DMS114 treated with DMSO at 0.1 percent for 48 hours (cell line): ENCODE measurements around the gene CHRNA4.
"Not testable (repeated sequence)": the region's sequence is repeated elsewhere in the genome, so short reads cannot be mapped to it uniquely, and the experiment has no call there.

Experiments used
- DNase-seq: peaks from one replicate; lab custom pipeline; 2025; ENCODE audit not compliant: unreplicated experiment; lab: John Stamatoyannopoulos, UW

CHRNA4 gene

DNA sequence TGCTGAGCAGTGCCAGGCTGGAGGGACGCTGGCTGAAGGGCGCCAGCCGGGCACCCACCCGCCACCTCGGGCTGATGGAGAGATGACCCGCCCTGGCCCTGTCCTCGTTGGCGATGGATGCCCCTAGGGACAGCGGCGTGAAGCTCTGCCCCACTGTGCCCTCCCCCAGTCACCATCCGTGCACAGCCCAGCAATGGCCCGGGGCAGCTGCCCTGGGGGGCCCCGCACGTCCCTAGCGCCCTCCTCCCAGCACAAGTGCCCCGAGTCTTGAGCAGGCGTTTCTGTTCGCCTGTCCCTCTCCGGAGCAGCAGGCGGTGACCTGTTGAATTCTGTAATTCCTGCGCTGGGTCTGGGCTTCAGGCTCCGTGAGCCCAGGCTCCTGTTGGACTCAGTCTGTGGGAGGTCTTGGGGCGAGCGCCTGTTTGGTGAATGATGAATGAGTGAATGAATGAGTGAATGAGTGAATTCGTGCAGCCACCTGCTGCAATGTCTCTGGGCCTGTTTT is 36.8 kb upstream of the CHRNA4 start:
- DNase-seq = no peak

- no peak for DNase-seq
Measured at GRCh38 chr20:63397155-63397843, 36.1 kb upstream of the CHRNA4 start.

GRCh38 chr20:63396300-63396699 is 35.2 kb upstream of the CHRNA4 start:
- no peak for DNase-seq

GRCh38 chr20:63395723-63396122 is 34.6 kb upstream of the CHRNA4 start:
- no peak for DNase-seq

DNA sequence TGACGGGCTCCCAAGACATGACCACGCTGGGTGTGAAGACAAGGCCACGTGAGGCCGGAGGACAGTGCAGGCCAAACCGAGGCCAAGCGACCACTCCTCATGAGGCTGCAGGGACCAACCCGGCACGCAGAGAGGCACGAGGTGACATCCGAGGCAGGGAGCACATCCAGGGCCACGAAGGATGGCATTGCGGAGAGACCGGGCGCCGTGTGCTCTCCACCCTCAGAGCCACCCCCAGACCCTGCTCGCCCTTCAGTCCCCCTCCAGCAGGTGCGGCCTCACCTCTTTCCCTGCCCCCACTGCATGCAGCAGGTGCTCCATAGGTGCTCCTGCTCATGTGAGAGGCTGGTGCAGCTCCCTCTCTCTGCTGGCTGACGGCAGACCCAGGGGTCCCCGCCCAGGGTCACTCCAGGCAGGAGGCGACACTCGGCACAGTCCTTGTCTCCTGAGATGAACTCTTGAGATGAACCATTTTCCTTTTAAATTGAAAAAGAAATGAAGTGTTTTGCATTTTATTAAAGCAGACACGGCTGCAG is 33.8 kb upstream of the CHRNA4 start:
- no peak for DNase-seq

DNA sequence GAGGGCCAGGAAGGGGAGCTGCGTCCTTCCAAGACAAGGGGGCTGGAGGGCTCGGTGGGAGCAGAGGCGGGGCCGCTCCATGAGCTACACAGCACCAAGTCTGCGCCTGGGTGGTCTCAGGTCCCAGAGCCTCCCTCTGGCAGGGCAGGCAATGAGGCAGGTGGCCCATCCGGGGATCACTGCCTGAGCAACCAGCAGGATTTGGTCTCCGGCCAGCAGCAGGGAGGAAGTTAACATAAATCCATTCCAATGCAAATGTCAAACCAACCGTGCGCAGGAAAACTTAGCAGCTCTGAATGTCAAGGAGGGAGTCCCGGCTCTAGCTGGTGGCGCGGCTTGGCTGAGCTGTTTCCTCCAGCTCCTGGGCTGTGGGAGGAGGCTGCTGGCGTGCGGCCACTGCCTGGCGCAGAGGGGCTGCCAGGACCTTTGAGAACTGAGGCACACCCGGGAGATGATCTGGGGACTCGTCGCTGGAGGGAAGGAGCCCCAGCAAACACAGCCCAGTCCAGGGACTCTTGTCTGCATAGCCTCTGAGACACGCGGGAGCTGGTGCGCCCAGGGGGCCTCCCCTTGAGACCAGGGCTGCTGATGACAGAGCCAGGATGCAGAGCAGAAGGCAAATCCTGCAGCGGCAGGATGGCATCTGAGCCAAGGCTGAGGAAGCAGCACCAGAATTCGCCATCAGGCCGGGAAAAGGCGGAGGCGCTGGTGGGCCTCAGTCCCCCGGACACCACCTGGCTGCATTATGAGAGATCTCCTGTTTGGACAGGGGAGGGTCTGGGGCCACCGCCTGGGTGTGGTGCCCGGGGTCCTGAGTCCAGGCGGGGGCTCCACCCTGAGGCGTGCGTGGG is 33.1 kb upstream of the CHRNA4 start:
- DNase-seq = no peak

DNA sequence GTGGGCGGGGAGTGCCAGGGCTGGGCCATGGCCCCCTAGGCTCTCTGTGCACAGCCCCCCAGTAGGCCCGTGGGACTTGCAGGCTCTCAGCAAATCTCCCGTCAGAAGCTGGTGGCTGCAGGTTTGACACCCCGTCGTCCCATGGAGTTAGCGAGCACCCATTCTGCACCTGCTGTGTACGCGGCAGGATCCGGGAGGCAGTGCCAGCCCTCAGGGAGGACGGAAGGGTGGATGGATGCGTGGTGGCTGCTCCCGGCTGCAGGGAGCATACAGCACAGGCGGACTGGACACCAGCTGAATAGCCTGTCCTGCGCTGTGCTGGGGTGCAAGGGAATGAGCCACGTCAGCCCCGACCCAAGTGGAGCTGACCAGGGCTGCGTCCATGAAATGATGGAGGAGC is 32.4 kb upstream of the CHRNA4 start:
- no peak for DNase-seq

DNA sequence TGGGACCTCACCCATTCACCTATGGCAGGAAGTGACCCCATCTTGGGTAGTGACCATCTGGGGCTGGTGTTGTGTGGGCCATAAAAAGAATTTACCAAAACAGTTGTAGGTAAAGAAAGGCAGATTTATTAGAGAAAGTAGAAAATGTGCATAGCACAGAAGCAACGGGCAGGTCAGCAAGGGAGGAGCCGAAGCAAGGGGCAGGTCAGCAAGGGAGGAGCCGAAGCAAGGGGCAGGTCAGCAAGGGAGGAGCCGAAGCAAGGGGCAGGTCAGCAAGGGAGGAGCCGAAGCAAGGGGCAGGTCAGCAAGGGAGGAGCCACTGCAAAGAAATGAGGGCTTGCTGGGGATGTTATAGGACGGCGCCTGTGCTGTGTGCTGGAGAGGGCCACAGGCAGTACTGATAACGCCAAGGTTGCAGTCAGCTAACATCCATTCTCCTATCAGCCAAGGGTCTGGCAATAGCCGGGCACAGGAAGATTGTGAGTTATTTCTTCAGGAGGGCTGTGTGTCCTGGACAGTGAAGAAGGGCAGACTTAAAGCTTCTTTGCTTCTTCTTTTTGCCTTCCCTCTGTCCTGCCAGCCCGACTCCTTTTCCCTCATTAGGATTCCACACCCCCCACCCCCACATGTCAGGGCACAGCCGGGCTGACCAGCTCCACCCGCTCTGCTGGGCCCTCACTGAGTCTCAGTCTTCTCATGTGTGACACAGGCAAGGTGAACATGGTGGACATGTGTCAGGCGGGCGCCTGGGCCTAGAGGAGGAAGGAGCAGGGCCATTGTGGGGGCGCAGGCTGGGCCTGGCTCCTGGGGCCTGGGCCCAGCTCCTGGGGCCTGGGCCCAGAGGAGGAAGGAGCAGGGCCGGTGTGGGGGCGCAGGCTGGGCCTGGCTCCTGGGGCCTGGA is 31.6 kb upstream of the CHRNA4 start:
- DNase-seq = no peak

DNA sequence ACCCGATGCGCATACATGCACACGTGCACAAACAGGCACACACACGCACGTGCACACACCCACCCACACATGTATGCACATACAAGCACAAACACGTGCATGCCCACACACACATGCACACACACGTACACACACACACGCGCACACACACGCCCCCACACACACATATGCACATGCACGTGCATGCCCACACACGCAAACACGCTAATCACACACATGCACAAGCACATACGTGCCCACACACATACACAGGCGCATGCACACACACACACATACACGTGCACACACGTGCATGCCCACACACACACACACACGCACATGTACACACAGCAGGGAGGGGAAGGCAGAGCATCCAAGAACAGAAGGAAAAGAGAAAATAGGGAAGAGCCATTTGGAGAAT is 26.8 kb upstream of the CHRNA4 start:
- no peak for DNase-seq

DNA sequence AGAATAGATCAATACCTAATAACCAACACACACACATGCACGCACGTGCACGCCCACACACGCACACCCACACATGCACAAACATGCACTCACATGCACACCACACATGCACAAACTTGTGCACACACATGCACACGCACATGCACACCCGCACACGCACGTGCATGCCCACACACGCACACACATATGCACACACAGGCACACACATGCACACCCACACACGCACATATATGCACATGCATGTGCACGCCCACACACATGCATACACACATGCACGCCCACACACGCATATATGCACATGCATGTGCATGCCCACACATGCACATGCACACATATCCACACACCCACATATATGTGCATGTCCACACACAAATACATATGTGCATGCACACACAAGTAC is 26.2 kb upstream of the CHRNA4 start:
- no peak for DNase-seq

DNA sequence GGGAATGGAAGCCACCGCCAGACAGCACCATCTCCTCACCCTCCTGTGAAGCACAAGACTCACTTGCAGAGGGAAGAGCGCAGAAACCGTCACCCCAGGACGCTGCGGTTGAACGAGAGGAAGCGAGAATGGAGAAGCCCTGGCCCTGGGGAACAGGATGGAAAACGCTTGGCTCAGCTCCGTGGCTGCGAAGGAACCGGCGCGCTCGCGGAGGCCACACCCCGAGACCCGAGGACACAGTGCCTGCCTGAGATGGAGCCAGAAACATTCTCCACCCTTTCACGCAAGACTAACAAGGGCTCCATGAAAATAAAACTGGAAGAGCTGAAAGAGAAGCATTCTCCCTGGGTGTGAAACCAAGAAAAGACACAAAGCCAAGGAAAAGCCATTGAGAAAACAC is 25.3 kb upstream of the CHRNA4 start:
- no peak for DNase-seq

- DNase-seq = no peak
Measured at GRCh38 chr20:63385819-63386218, 24.7 kb upstream of the CHRNA4 start.

GRCh38 chr20:63384336-63384735 is 23.2 kb upstream of the CHRNA4 start:
- no peak for DNase-seq

- DNase-seq = no peak
Measured at GRCh38 chr20:63383556-63383955, 22.4 kb upstream of the CHRNA4 start.

DNA sequence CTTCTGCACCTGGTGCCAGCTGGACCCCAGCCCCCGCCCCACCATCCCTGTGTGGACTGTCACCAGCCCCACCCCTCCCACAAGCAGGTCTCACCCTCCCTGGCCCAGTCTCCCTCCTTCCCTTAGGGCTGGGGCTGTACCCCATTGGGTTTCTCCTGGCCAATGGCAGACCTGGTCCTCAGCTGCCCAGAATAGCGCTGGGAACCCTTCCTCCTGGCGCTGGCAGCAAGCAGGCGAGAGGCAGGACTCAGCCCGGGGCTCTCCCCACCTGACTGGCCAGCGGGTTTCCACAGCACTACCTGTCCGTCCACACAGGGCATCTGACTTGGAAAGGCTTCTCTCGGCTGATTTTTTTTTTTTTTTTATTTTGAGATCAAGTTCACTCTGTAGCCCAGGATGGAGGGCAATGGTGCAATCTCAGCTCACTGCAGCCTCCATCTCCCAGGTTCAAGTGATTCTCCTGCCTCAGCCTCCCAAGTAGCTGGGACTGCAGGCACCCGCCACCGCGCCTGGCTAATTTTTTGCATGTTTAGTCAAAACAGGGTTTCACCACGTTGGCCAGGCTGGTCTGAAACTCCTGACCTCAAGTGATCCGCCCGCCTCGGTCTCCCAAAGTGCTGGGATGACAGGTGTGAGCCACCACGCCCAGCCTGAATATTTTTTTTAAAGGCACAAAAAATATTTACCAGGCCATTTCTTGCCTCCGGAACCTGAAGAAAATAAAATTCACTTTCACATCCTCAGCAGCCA is 21.6 kb upstream of the CHRNA4 start:
- DNase-seq = no peak

DNA sequence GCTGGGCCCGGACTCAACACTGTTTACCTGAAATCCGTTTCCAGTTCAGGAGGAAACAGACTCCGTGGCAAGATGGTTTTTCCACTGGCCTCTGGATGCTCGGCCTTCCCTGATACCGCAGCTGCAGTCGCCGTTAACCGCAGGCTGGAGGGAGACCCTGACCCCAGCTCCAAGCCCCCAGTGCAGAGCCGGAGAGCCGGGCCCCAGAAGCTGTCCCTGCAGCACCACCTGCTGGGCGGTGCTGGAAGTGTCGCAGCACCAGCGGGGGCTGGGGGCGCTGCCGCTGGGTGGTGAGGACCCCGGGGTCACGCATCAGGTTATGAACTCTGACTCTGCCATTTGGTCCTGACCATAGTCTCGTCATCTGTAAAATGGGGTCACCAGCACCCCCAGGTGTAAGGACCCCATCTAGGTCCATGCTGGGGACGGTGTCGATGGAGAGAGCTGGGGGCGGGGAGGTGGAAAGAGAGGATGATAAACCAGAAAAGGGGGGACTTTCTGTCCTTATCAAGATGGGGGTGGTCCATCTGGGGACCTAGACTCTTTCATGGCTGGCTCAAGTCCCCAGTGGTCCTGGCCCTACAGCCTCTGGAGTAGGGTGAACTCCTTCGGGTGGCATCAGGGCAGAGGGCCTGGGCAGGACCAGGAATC is 20.8 kb upstream of the CHRNA4 start:
- no peak for DNase-seq

DNA sequence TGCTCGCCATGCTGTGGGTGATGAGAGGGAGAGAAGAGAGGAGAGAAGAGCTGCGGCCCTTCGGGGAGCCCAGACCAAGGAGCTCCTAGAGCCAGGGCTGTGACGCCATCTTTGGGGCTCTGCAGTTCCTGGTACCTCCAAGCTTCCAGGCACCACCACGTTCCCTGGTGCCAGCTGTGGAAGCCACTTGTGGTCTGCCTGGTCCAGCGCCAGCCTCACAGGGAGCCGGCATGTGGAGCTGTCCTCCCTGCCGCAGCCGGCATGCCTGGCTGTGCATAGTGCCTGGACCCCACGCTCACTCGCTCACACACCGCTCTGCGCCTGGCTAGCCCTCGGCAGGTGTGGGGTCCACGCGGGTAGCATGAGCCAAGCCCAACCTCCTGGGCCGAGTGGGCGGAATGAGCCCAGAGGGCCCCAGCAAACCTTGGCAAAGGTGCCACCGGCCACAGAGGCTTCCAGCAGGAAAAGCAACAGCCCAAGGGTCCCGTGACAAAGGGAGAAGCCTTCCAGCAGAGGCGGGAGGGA is 19.3 kb upstream of the CHRNA4 start:
- no peak for DNase-seq

DNA sequence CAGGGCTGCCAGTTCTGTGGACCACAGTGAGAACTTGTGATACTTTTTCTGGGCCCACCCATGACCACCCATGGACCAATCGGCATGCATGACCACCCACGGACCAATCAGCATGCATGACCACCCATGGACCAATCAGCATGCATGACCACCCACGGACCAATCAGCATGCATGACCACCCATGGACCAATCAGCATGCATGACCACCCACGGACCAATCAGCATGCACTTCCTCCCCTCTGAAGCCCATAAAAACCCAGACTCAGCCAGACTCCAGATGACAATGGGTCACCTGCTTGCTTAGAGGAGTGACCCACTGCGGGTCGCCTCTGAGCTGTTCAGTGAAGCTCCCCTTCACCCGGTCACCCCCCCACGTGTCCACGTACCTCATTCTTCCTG is 18.7 kb upstream of the CHRNA4 start:
- DNase-seq = not testable (repeated sequence)

- no peak for DNase-seq
Measured at GRCh38 chr20:63379296-63379695, 18.1 kb upstream of the CHRNA4 start.

DNA sequence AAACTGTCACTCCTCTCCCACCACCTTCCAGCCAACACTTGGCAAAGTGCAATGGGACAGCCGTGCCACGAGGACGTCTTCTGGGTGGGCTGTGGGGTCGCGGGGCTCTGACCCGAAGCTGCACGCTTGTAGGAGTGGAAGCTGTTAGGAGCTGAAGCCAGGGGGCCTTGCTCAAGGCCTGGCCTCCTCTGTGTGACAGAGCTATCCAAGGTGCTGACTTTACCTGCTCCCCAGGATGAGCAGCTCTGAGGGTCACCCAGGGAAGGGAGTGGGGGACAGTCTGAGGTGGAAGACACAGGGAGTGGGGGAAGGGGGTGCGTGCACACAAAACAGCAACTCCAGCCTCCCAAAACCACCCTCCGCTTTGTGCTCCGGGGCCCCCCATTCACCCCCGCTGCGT is 17.5 kb upstream of the CHRNA4 start:
- no peak for DNase-seq
